Activated T-helper 17 cell treated with anti-CD3 and anti-CD28 coated beads, Interleukin-2, amount 50 U/mL, for 72 hours (primary cell): Measurements from ENCODE around the gene DEFB131B. TPM values are rescaled to one million over a fixed set of nuclear protein-coding genes. Genes with fewer than 3 reads are reported as not detected.
A peak's percentile ranks its signal among the peaks of the same experiment; 100 is the strongest.
"Not testable (repeated sequence)": the region's sequence is repeated elsewhere in the genome, so short reads cannot be mapped to it uniquely, and the experiment has no call there.

Source experiments
- ATAC-seq: fragments of 150-1000 bp; cut with Tn5 transposase; replicated peaks from 2 replicates; pipeline ENCODE4 v1.10.0; 2021; ENCODE audit warnings: mild to moderate bottlenecking, moderate library complexity
- H3K27ac Mint-ChIP-seq: one replicate; pipeline ENCODE4 v1.8.0; 2022; ENCODE audit warnings: mixed read lengths
- H3K27me3 Mint-ChIP-seq: one replicate; pipeline ENCODE4 v1.8.0; 2022; ENCODE audit warnings: mixed read lengths
- H3K36me3 Mint-ChIP-seq: one replicate; pipeline ENCODE4 v1.8.0; 2022; ENCODE audit warnings: low read depth, mild to moderate bottlenecking, mixed read lengths
- H3K4me1 Mint-ChIP-seq: one replicate; pipeline ENCODE4 v1.8.0; 2022; ENCODE audit warnings: mixed read lengths
- H3K4me3 Mint-ChIP-seq: one replicate; pipeline ENCODE4 v1.8.0; 2022; ENCODE audit warnings: mild to moderate bottlenecking, mixed read lengths
- H3K9me3 Mint-ChIP-seq: one replicate; pipeline ENCODE4 v1.8.0; 2022; ENCODE audit warnings: mixed read lengths
- total RNA-seq, 2 donors: library from RNA; stranded (reverse); gene quantifications; one replicate each; pipeline ENCODE4 v1.2.3, GENCODE V29; 2022

Gene DEFB131B
- total RNA-seq, 2 donors from 2014 or later = not detected

DNA sequence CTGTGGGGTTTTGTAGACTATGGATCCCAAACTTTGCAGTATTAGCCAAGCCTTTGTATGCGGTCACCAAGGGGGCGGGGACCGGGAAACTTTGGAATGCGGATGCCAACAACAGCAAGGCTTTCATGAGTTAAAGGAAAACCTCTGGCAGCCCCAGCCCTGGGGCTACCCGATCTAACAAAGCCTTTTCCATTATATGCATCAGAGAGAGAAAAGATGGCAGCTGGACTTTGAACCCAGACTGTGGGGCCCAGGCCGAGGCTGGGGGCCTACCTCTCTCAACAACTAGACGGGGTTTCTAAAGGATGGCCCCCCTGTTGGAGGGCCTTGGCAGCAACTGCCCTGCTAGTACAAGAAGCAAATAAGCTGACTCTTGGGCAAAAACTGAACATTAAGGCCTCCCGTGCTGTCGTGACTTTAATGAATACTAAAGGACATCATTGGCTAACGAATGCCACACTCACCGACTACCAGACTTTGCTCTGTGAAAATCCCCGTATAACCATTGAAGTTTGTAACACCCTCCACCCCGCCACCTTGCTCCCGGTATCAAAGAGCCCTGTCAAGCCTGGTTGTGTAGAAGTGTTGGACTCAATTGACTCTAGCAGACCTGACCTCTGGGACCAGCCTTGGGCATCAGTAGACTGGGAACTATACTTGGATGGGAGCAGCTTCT is 10.2 kb downstream of the DEFB131B start:
- H3K4me3 Mint-ChIP-seq, H3K36me3 Mint-ChIP-seq, H3K9me3 Mint-ChIP-seq, H3K27me3 Mint-ChIP-seq, H3K4me1 Mint-ChIP-seq, ATAC-seq: not testable (repeated sequence)
- peak overlapping the region; percentile 36 for H3K27ac Mint-ChIP-seq

- H3K4me3 Mint-ChIP-seq, H3K4me1 Mint-ChIP-seq, H3K36me3 Mint-ChIP-seq, H3K27me3 Mint-ChIP-seq, H3K9me3 Mint-ChIP-seq, ATAC-seq: not testable (repeated sequence)
- peak overlapping the region; percentile 36 for H3K27ac Mint-ChIP-seq
These were observed 11.1 kb downstream of the DEFB131B start for GRCh38 chr11:71889181-71889872.

DNA sequence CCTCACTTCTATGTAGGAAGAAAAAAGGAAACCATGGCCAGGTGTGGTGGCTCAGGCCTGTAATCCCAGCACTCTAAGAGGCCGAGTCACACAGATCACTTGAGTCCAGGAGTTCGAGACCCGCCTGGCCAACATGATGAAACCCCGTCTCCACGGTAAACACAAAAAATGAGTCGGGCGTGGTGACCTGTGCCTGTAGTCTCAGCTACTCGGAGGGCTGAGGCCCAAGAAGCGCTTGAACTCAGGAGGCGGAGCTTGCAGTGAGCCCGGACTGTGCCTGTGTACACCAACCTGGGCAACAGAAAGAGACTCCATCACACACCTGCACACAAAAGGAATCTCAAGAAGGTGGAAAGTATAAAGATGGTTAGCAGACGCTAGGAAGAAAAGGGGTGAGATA is 17.7 kb downstream of the DEFB131B start:
- ATAC-seq = no peak
- Mint-ChIP-seq H3K9me3 (no peaks in the 10 kb centered on the region), H3K27me3 (no peaks in the 10 kb centered on the region), H3K36me3 (peaks cover 30% of the 10 kb centered on the region), H3K27ac (no peak overlapping the region), H3K4me3 (no peak overlapping the region), H3K4me1 (no peaks in the 10 kb centered on the region)

DNA sequence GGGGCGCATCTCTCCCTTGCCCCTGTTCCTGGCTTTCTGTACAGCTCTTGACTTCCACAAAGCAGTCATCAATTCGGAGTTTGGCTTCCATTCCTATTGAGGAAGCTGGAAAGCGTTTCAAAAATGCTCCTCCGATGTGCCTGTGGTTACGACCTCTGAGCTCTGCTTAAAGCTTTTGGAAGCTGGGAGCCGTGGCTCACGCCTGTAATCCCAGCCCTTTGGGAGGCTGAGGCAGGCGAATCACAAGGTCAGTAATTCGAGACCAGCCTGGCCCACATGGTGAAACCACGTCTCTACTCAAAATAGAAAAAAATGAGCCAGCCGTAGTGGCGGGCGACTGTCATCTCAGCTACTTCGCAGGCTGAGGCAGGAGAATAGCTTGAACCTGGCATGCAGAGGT is 22.9 kb downstream of the DEFB131B start:
- ATAC-seq, H3K27ac Mint-ChIP-seq, H3K4me3 Mint-ChIP-seq, H3K9me3 Mint-ChIP-seq, H3K27me3 Mint-ChIP-seq, H3K4me1 Mint-ChIP-seq: not testable (repeated sequence)
- H3K36me3 Mint-ChIP-seq = peaks cover 39% of the 10 kb centered on the region

- no peaks in the 10 kb centered on the region for H3K27me3 Mint-ChIP-seq
- no peak overlapping the region for H3K4me3 Mint-ChIP-seq
- H3K27ac Mint-ChIP-seq = no peak overlapping the region
- H3K36me3 Mint-ChIP-seq = peaks cover 61% of the 10 kb centered on the region
- peaks cover 9% of the 10 kb centered on the region for H3K4me1 Mint-ChIP-seq
- no peaks in the 10 kb centered on the region for H3K9me3 Mint-ChIP-seq
- ATAC-seq = no peak
These were observed 30.0 kb downstream of the DEFB131B start for GRCh38 chr11:71908218-71908617.

DNA sequence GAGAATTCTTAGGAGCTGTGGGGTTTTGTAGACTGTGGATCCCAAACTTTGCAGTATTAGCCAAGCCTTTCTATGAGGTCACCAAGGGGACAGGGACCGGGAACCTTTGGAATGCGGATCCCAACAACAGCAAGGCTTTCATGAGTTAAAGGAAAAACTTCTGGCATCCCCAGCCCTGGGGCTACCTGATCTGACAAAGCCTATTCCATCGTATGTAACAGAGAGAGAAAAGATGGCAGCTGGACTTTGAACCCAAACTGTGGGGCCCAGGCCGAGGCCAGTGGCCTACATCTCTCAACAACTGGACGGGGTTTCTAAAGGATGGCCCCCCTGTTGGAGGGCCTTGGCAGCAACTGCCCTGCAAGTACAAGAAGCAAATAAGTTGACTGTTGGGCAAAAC is 32.5 kb downstream of the DEFB131B start:
- H3K4me3 Mint-ChIP-seq, H3K9me3 Mint-ChIP-seq, ATAC-seq, H3K27me3 Mint-ChIP-seq: not testable (repeated sequence)
- Mint-ChIP-seq H3K27ac (peak overlapping the region; percentile 43), H3K36me3 (peaks cover 69% of the 10 kb centered on the region), H3K4me1 (peaks cover 17% of the 10 kb centered on the region)

- not testable (repeated sequence) for H3K27me3 Mint-ChIP-seq, H3K9me3 Mint-ChIP-seq, ATAC-seq
- Mint-ChIP-seq H3K36me3 (peaks cover 69% of the 10 kb centered on the region), H3K4me3 (peak overlapping the region; percentile 4), H3K4me1 (peaks cover 17% of the 10 kb centered on the region), H3K27ac (peak overlapping the region; percentile 75)
These were observed 33.2 kb downstream of the DEFB131B start for GRCh38 chr11:71911321-71911985.

DNA sequence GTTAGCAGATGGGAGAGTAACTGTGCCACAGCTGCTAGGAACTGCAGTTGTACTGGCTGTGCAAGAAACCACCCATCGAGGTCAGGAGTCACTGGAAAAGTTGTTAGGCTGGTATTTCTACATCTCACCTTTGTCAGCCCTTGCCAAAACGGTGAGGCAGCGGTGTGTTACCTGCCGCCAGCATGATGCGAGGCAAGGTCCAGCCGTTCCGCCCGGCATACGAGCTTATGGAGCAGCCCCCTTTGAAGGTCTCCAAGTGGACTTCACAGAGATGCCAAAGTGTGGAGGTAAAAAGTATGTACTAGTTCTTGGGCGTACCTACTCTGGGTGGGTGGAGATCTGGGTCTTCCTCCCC is 33.7 kb downstream of the DEFB131B start:
- H3K4me1 Mint-ChIP-seq = peaks cover 17% of the 10 kb centered on the region
- H3K36me3 Mint-ChIP-seq = peaks cover 73% of the 10 kb centered on the region
- H3K9me3 Mint-ChIP-seq, ATAC-seq, H3K27me3 Mint-ChIP-seq: not testable (repeated sequence)
- peak overlapping the region; percentile 75 for H3K27ac Mint-ChIP-seq
- peak overlapping the region; percentile 4 for H3K4me3 Mint-ChIP-seq

GRCh38 chr11:71913756-71914526 is 35.7 kb downstream of the DEFB131B start:
- Mint-ChIP-seq H3K4me1 (peaks cover 17% of the 10 kb centered on the region), H3K36me3 (peaks cover 78% of the 10 kb centered on the region), H3K27ac (no peak overlapping the region), H3K4me3 (peak overlapping the region; percentile 37), H3K27me3 (no peaks in the 10 kb centered on the region), H3K9me3 (no peaks in the 10 kb centered on the region)
- ATAC-seq = no peak

GRCh38 chr11:71914617-71915189 is 36.5 kb downstream of the DEFB131B start:
- ATAC-seq = peak; percentile 90
- H3K36me3 Mint-ChIP-seq = peaks cover 74% of the 10 kb centered on the region
- peak overlapping the region; percentile 67 for H3K27ac Mint-ChIP-seq
- H3K27me3 Mint-ChIP-seq = no peaks in the 10 kb centered on the region
- peaks cover 17% of the 10 kb centered on the region for H3K4me1 Mint-ChIP-seq
- H3K4me3 Mint-ChIP-seq = peak overlapping the region; percentile 37
- no peaks in the 10 kb centered on the region for H3K9me3 Mint-ChIP-seq

DNA sequence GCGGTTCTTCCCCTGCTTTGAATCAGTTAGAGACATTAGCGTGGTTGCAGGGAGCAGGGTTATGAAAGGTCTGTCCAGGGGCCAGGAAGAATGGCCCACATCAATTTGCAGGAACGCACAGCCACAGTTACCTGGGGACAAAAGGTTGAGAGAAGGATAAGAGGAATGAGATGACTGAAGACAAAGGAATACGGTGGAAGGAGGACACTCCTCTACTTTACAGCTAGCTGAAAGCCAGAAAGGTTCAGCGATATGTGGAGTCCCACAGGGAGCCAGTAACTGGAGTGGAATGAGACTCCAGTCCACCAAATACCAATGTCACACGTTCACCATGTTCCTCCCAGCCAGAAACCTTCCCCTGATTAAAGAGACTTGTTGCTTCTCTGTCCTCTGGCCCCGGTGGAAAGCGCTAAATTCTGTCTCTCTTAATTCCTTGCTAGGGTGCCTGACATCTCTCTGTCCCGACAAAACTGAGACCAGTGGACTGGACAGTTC is 39.4 kb downstream of the DEFB131B start:
- Mint-ChIP-seq H3K4me3 (no peak overlapping the region), H3K36me3 (peaks cover 67% of the 10 kb centered on the region), H3K4me1 (peaks cover 8% of the 10 kb centered on the region), H3K9me3 (no peaks in the 10 kb centered on the region), H3K27ac (no peak overlapping the region), H3K27me3 (no peaks in the 10 kb centered on the region)
- ATAC-seq = no peak

DNA sequence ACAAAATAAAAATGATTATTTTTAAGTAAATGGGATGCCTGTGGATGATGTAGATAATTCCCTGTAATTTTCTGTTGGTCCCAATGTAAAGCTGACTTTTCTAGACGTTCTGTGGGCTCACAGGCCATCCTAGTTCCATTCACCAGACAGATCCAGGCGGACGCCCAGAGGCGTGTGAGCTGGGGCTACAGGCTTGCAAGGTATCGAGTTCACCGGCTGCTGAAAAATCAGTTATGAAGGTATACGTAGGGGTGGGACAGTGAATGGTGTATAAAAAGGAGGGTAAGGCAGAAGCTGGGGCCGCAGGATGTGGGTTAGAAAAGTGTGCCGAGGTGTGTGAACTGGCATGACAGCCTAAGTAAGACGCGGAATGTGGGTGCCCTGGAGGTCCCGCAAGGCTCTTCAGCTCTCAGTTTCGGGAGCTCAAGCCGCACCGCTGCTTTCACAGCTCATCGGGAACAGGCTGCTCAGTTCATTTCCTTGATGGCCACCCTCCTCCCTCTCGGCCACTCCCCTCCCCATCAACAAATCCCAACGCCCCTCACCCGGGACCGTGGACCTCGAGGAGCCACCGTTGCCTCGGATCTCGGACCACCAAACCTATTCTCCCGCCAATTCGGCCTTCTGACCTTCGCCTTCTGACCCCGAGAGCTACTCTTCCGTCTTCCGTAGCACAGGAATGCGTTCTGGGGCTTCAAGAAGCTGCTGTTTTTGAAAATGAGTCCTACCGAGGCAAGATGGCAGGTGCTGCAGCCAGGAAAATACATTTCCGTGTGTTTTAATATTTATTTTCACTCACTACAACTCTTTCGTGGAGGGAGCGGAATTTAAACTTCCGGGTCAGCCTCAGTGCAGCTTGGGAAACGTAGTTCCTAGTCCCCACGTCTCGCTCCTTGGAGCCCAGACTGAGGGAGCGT is 49.8 kb downstream of the DEFB131B start, which contains the start of gene XNDC1N:
TSS of gene XNDC1N (minus strand) at position 775 of the 917 bp plus-strand sequence. CDS start 5,241 bp downstream, outside the sequence.
- peaks cover 23% of the 10 kb centered on the region for H3K4me1 Mint-ChIP-seq

DNA sequence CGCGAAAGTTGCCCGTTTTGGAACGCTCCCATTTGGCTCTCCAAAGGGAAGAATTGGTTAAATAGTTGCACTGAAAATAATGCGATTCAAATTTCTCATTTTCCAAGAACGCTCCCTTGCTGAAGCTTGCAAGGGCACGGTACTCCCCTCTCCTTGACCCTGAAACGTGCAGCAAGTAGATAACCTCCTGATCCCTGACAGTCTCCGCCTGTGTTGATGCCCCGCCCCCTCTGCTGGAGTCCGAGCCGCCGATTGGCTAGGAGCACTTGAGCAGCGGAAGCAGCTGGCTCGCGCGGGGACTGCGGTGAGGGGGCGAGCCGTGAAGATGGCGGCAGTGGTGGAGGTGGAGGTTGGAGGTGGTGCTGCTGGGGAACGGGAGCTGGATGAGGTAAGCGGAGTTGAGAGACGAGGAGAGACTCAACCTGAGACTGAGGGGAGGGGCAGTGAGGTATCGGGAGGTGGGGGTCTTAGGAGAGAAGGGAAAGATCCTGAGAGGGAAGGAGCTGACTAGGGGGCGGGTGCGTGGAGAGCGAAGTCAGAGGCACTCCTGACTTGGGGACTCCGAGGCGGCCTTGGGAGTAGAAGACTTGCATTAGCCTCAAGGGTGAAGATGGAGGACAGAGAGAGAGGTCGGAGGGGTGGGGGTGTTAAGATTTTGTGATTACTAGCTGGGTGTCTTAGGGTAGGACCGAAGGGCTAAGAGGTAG is 50.6 kb downstream of the DEFB131B start, which contains the start of gene RNF121:
TSS of gene RNF121 (plus strand) at position 310 of the 707 bp plus-strand sequence. CDS start at position 326, 16 bp downstream.
- Mint-ChIP-seq H3K27me3 (no peaks in the 10 kb centered on the region), H3K9me3 (no peaks in the 10 kb centered on the region), H3K4me3 (peak within 1 kb of the TSS; percentile 98), H3K36me3 (peaks cover 39% of the 10 kb centered on the region), H3K27ac (peak within 1 kb of the TSS; percentile 99), H3K4me1 (peaks cover 23% of the 10 kb centered on the region)
- peak; percentile 94 for ATAC-seq

More for the DNA sequence above, 49.8 kb downstream of the DEFB131B start, which contains the start of gene XNDC1N:
- peak; percentile 85 for ATAC-seq
- Mint-ChIP-seq H3K27ac (peak within 1 kb of the TSS; percentile 99), H3K4me3 (peak within 1 kb of the TSS; percentile 98), H3K9me3 (no peaks in the 10 kb centered on the region), H3K27me3 (no peaks in the 10 kb centered on the region), H3K36me3 (peaks cover 40% of the 10 kb centered on the region)
